Hypothalamus (tissue), 51 donors: ENCODE data around the gene FRMD5.
A peak's percentile ranks its signal among the peaks of the same experiment; 100 is the strongest.

Experiments
- DNase-seq, 51 donors: peaks; one replicate each; lab custom pipeline; 2025; lab: John Stamatoyannopoulos, UW

FRMD5 gene

DNA sequence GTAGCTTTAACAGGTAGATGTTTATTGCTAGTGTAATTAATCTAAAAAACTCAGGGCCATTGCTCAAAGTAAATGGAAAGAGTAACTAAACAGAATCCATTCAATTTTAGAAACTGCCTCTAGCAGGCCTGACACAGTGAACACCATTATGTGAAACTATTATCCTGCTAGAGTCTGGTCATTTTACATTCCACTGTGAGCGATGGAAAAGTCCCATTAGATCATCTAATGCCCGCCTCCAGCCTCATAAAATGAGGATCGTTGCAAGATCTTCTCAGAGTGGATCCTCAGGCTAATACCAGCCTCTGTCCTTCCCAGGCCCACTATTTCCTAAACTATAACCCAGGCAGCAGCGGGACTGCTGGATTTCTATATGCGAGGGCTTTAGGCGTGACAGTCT, 260.6 kb downstream of the FRMD5 start:
- DNase-seq = peak in 3 of 51 donors; percentile 12 to 19 (median 13)

DNA sequence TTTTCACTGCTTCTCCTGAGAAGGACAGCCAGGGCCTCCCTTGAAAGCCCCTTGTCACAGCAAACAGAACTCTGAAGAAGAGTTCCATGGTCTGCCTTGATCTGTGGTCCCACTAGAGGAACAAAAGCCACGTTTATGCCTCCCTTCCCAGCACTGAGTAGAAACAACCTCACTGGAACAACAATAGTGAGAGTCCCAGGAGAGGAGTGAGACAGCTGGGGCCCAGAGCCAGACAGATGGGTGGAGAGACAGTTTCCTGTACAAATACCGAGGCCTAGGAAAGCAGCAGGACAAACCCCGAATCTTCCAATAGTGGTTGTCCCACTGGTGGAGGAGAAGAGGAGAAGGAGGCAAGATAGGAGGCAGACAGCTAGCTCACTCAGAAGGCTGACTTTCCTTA, 262.2 kb downstream of the FRMD5 start:
- DNase-seq = no peak

DNA sequence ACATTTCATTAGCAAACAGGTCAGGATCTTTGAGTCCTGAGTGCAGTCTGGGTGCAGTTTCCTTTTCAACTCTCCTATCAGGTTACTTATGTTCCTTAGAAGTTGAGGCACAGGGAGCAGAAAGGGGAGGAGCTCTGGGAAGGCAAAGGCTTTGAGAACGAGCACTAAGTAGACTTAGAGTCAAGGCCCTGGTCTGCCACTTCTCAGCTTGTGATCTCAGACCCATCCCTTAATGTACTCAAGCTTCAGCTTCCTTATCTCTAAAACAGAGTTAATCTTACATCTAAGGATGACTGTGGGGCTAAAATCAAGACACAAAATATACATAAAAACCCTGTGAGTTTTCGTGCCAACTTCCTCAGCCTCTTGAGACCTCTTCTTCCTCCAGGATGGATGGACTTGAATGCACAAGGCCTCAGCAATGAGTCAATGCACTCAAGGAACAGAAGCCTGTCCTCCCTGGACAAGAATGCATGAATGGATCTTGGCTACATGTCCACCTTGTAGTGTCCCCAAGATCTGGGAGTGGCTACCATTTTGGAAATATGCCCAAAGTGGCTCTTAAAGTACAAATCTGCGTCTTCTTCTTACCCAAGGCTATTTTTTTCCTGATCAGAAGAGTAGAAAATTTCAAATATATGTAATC, 263.2 kb downstream of the FRMD5 start:
- DNase-seq = no peak

DNA sequence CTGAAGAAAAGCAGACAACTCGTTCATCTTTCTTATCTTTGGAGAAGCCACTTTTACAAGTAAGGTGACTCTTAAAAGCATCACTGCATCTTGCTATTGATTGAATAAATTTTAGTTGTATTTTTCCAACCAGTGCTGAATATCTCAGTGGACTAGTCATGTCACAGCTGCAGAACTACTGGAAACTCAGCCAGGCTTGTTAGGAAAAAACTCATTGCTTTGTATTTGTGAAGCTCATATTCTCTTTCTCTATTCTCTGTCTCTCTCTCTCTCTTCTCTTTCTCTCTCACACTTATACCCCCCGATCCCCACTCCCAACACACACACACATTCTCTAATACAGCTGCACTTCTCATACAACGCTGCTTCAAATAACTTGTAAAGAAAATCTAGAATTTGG, 264.0 kb downstream of the FRMD5 start:
- DNase-seq = no peak

DNA sequence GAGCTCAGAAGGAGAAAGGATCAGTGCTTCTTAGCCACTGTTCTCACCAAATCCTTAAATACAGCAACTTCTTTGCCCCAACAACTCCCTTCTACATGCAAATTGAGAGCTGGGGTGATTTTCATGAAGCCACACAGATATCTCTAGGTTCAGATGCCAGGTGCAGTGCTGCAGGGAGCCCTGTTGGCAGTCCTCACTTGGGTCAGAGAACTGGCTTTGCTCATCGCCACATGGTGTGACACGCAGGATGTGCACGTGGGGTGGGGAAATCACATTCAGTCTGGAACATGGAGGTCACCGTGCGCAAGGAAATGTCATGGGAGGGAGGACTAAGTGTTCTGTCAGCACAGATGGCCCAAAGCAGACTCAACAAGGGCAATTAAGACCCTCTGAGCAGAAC, 264.5 kb downstream of the FRMD5 start:
- peak in 1 of 51 donors; percentile 13 for DNase-seq

DNA sequence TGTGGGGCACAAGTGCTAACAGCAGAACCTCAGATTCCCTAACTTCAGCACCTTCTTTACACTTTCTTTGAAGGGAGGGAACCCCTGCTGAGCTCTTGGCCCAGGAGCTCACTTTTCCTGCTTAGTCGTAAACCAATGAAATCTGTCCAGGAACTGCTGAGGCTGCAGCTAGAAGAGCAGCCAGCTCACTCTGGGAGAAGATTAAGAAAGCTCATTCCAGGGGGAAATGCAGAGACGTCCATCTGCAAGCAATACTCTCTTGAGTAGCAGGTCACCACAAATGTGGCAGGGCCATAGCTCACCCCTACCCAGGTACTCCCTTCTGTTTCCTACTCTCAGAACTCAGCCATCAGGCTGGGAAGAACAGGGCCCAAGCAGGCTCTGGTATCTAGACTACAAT, 265.0 kb downstream of the FRMD5 start:
- no peak for DNase-seq

DNA sequence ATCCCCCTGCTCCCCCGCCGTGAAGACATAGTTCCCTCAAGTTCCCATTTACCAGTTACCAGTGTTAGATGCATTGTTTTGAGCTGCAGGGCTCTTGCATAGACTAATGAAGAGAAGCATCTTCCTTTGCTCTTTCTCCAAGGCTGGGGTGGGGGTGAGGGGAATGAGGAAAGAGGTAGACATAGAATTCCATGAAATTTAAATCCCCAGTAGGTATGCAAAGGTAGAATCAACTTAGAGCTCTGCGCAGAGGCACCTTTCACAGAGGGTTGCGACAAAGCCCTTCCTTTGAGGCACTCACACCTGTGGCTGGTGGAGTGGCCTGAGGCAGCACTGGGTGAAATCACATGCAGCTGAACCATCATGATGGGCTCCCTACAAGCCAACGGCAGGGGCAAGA, 266.9 kb downstream of the FRMD5 start:
- DNase-seq = no peak

DNA sequence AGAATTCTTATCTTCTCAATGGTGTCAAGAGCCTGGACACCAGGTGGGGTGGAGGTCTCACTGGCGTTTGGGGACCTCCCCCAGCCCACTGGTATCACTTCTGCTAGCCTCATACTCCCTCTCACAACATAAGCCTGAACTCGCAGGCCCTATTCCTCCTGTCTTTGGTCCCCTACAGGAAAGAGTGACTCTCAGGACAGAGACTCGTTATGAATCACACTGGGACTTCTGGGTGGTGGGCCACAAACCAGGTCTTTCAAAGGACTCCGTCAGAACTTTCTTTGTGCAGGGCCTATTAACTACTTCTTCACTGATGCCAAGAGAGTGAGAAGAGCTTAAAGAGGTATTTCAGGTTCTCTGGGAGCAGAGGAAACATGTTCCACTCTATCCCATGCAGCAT, 267.9 kb downstream of the FRMD5 start:
- DNase-seq = no peak

DNA sequence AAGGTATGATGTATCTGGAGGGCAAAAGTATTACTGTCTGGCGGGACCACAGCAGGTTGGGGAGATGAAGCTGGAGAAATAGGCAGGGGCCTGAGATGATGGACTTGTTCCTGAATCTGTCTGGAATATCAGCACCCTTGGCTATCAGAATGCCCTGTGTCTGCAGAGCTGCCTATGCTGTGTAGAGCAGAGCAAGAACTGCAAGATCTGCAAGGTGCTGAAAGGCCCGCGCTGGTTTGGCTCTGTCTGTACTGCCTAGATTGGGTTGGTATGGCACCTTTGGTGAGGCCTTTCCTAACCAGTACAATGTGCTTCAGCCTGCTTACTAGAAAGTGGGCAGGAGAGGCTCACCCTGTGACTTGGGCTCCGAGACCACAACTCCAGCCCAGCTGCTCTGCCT, 271.5 kb downstream of the FRMD5 start:
- DNase-seq = no peak

DNA sequence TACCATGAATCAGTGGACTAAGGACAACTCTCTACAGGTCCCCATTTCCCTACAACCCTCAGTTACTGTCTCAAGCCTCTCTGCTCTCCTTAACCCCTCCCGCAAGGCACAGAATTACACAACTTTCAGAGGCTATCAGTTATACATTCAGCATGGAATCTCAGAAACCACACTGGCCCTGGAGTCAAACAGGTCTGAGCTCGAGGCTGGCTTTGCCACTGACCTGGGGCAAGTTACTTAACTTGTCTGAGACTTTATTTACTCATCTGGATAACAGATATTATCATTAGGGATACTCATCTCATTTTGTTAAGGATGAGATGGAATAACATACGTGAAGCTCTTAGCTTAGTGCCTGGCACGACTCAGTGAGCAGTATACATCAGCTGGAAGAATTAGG, 273.1 kb downstream of the FRMD5 start:
- no peak for DNase-seq

DNA sequence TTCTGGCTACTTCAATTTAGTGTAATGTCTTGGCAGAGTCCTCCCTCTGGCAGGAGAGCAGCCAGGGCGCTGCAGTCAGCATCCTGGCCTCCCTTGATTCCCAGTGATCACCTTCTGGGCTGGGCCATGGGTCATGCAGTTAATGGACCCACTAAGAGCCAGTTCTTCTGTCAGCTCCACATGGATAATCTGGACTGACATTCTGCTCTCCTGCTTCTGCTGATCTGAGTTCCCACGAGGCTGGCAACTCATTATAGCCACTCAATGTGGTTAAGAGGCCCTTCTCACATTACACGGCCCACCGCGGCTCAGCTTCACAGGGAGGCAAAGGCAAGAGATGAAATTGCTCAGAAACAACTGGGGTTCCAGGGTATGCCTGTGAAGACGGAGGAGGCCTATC, 274.3 kb downstream of the FRMD5 start:
- no peak for DNase-seq

DNA sequence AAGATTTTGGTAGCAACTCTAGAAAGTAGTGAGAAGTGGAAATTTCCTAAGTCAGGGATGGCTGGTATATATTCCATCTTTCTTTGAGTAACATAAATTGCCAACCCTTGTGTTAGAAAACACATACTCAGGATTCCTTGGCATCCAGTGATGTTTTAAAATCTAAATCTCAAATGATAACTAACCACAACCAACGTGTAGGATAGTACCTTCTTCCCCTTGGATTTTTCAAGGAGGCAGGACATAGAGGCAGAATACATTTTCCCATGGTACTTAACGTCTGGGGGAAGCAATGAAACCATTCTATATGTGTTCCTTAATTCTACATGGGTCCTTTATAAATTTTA, 274.8 kb downstream of the FRMD5 start:
- no peak for DNase-seq

DNA sequence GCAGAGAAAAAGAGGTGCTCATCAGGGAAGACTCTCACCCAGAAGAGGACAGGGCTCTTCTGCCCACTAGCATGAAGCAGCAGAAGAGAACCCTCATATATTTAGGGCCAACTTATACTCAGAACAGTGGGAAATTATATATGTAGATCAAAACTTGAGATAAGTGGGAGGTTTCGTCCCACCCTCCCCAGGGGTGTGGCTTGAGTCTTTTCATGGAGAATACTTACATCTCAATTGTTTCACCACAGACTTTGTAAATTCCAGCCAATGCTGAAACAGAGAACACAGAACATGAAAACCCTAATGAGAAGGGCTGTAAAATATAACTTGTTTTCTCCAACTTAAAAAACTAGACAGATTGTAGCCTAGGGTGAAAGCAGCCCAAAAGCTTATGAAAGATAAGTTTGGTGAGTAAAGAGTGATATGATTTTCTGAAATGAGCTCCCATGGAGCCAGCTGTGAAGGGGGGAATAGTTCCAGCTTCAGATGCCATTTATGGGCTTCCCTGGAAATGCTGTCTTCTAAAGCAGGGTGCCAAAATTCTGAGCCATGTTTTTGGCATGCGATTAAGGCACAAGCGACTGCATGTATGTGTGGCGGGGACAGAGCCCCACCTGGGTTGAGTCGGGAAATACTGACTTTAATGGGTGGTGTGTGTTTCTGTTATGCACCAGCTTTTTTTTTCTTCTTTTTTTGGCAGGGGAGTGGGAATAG, 275.4 kb downstream of the FRMD5 start:
- no peak for DNase-seq

DNA sequence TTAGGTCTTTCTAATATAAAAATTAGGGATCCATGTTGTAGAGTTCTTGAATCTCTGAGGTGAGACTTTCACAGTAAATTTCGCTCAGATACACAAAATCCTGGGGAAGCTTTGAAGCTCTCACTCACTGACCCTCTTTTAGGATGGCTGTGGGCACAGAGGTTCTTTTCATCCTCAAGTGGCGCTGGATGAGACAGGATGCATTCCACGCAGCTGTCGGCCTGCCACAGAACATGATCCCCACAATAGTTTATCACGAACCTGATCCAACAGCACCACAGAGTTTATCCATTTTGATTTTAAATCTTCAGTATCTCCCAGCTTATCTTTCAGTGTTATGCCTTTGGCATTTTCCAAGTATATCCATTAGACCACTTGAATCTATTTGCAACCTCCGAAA, 276.4 kb downstream of the FRMD5 start:
- DNase-seq = no peak

DNA sequence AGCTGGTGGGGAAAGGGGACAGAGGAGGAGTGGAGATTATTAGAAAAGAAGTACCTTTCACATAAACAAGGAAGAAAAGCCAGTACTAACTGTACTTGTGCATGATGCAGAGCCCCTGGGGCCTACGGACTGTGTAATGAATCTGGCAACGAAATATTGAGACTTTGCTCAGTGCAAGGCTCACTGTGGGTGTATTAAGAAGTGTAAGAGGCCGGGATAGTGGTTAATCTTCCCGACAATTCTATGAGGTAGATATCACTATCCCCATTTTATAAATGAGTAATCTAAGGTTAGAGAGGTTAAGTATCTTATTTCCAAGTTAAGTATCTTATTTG, 278.8 kb downstream of the FRMD5 start:
- DNase-seq = no peak

DNA sequence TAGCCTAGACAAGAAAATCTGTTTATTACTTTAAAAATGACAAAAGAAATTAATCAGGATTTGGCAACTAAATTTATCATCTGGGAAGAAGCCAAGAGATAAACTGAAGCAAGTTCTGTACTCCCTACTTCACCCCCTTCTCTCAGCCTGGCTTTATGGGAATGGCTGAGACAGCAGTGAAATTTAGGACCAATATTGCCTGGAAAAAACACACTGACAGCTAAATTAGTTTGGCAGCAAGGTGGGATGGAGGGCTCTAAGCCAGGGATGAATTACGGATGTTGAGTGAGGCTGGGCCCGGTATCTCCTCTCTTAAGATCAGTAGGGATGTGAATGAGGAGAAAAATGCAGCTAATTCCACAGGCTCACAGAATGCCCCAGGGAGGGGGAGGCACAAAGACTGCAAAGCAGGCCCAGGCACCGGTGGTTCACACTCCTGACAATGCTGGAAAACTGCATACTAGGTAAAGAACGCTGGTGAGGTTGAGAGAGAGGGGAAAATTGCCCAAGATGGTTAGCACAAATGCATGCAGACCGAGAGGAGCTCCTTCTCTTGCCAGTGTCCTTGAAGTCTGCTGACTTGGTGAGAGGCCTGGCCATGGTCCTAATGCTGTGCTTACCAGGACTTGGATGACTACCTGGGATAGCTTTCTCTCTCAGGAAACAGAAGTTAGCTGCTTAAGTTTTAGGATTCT, 279.3 kb downstream of the FRMD5 start:
- DNase-seq = no peak

DNA sequence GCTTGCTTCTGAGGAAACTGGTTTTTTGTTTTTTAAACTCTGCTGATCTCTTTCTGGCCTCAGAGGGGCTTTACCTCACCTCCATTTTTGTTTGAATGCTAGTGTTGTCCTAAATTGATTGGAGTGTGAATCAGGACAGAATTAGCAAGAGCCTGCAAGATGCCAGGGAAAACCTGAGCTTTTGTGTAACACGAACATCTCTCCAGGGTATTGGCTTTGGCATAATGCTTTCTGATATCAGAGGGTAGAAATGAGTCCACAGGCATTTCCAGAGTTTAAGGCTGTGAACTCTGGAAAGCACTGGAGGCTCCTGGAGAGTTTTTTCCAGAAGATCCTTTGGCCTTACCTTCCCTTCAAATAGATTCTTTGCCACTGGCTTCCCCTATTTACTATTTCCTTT, 281.1 kb downstream of the FRMD5 start:
- DNase-seq = no peak

DNA sequence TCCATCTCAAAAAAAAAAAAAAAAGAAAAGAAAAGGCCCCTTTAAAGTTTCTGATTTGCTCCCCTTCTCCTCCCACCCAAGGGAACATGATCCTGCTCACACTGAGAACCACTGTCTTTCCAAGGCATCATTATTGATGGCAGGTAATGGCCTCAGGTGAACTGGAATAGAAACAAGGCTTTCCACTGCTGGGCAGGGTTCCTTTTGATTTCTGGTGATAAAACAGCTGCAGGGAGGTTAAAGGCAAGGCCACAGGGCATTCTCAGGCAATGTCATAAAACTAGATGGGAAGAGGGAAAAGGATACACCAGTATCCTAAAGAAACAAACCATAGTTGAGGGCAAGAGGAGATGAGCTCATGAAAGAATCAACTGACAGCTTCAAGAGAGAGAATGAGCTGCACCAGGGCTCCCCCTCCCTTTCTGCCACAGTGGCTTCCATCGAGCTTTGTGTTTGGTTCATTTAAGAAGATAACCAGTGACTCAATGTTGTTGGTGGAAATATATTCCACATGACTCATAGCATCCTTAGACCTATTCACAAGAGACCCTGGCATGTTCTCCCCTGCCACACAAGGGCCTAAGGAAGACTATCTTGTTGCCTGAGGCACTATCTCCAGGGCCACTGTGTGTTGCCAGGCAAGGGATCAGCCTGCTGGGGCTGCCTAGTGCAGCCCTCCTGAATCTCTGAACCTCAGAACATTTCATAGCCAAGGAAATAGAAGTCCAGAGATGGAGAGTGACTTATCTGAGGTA, 281.9 kb downstream of the FRMD5 start:
- DNase-seq = peak in 12 of 51 donors; percentile 8 to 43 (median 16)

DNA sequence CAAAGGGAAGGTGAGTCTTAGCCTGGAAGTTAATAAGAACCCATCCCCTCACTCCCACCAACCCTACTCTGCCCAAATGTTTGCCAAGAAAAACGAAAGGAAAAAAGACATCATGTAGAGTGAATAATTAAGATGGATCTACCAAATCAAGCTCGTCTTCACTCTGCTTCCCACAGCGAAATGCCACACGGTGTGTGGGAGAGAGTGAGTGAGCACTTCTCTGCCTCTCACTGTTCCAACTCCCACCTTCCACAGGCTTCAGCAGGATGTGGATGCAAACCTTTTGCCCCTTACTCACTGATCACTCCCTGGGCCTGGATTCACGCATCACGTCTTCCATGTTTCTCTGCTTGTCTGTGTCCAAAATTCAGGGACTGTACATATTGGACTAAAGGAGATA, 282.9 kb downstream of the FRMD5 start:
- DNase-seq = peak in 1 of 51 donors; percentile 14

DNA sequence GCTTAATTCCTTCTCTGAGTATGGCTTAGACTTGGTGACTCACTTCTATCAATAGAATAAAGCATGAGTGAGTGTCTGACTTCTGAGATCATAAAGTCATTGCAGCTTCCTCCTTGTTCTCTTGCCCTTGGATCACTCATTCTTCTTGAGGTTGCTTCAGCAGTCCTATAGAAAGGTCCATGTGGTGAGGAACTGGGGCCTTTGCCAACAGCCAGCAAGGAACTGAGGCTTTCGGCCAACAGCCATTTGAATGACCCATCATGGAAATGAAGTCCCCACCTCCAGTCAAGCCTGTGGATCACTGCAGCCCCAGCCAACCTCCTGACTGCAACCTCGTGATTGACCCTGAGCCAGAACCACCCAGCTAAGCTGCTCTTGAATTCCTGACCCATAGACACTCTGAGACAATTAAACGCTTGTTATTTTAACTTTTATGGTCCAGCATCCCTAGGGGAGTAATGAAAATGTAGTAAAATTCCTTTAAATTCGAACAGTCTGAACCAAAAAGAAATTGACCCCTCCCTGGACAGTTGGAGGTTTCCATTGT, 283.8 kb downstream of the FRMD5 start:
- peak in 36 of 51 donors; percentile 6 to 83 (median 42) for DNase-seq

DNA sequence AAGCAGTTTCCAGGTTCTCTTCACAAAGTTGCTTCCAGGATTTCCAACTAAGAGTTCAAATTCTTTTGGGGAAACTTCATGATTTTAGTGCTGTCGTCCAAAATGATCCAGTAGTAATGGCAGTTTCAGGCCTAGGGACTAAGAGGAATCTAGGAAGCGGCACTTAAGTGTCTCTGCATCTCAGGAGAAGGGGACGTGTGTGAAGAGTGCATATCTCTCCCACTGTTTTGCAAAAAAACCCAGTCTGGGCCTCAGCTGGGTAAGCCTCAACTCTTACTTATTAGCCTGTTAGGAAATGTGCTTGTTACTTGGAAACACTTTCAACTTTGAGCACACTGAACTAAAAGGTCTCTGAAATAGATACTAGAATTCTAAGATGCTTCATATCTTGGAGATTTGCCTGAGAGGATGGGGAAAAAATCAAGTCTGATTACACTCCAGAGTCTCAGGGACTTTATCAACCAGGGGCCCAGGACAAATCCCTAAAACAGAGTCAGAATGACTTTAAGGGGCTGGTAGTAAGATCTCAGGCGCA, 286.5 kb downstream of the FRMD5 start:
- DNase-seq = no peak
